Astrocyte (in vitro differentiated cells and primary cell): Measurements from ENCODE around the gene TEKT5. TPM values are rescaled to one million over a fixed set of nuclear protein-coding genes. Genes with fewer than 3 reads are reported as not detected.

Source experiments
- DNase-seq: peaks from one replicate; pipeline ENCODE4 v3.0.0-alpha.2; 2010; ENCODE audit warnings: low read depth
- FAIRE-seq: peaks from 2 replicates; lab custom pipeline; 2011; peaks lifted over from hg19 to GRCh38; lab: Jason Lieb, UNC
- H2AFZ ChIP-seq: 2 replicates; pipeline ENCODE4 v1.6.0; 2012; ENCODE audit warnings: low read depth, low read length, inconsistent platforms
- H3K27ac ChIP-seq: 2 replicates; pipeline ENCODE4 v1.5.1; 2011; ENCODE audit warnings: low read depth, low read length, inconsistent platforms
- H3K27me3 ChIP-seq: 2 replicates; pipeline ENCODE4 v1.6.0; 2011; ENCODE audit warnings: low read length, inconsistent platforms; ENCODE audit not compliant: insufficient read depth
- H3K36me3 ChIP-seq: 2 replicates; pipeline ENCODE4 v1.5.1; 2011; ENCODE audit warnings: low read length, inconsistent platforms; ENCODE audit not compliant: insufficient read depth
- H3K4me1 ChIP-seq: 2 replicates; pipeline ENCODE4 v1.5.1; 2011; ENCODE audit warnings: low read length, inconsistent platforms; ENCODE audit not compliant: insufficient read depth
- H3K4me2 ChIP-seq: 2 replicates; pipeline ENCODE4 v1.6.0; 2012; ENCODE audit warnings: low read length, inconsistent platforms
- H3K4me3 ChIP-seq: 2 replicates; pipeline ENCODE4 v1.5.1; 2011; ENCODE audit warnings: low read depth, mild to moderate bottlenecking, low read length, inconsistent platforms; ENCODE audit not compliant: insufficient read depth
- H3K79me2 ChIP-seq: 2 replicates; pipeline ENCODE4 v1.6.0; 2012; ENCODE audit warnings: mild to moderate bottlenecking, low read length, inconsistent platforms; ENCODE audit not compliant: insufficient read depth
- H3K9ac ChIP-seq: 2 replicates; pipeline ENCODE4 v1.6.0; 2012; ENCODE audit warnings: mild to moderate bottlenecking, low read length, inconsistent platforms
- H3K9me3 ChIP-seq: 2 replicates; pipeline ENCODE4 v1.5.1; 2012; ENCODE audit warnings: low read depth, mild to moderate bottlenecking, low read length, inconsistent platforms; ENCODE audit not compliant: insufficient read depth
- H4K20me1 ChIP-seq: 2 replicates; pipeline ENCODE4 v1.6.0; 2012; ENCODE audit warnings: low read length, inconsistent platforms; ENCODE audit not compliant: insufficient read depth
- H3K27ac Mint-ChIP-seq: one replicate; pipeline ENCODE4 v1.8.0; 2021; ENCODE audit warnings: mild to moderate bottlenecking, mixed read lengths; ENCODE audit not compliant: unreplicated experiment
- H3K27me3 Mint-ChIP-seq: one replicate; pipeline ENCODE4 v1.8.0; 2021; ENCODE audit warnings: low read depth, mixed read lengths; ENCODE audit not compliant: unreplicated experiment
- H3K36me3 Mint-ChIP-seq: one replicate; pipeline ENCODE4 v1.8.0; 2021; ENCODE audit warnings: low read depth, mixed read lengths; ENCODE audit not compliant: unreplicated experiment
- H3K4me1 Mint-ChIP-seq: one replicate; pipeline ENCODE4 v1.8.0; 2021; ENCODE audit warnings: low read depth, mixed read lengths; ENCODE audit not compliant: unreplicated experiment
- H3K4me3 Mint-ChIP-seq: one replicate; pipeline ENCODE4 v1.8.0; 2021; ENCODE audit warnings: mild to moderate bottlenecking, moderate library complexity, mixed read lengths; ENCODE audit not compliant: unreplicated experiment
- H3K9me3 Mint-ChIP-seq: one replicate; pipeline ENCODE4 v1.8.0; 2021; ENCODE audit warnings: mild to moderate bottlenecking, mixed read lengths; ENCODE audit not compliant: unreplicated experiment
- EZH2 ChIP-seq: IDR thresholded peaks from 2 replicates; pipeline ENCODE4 v1.6.1; 2012; ENCODE audit warnings: mild to moderate bottlenecking, low read length, inconsistent platforms; ENCODE audit not compliant: insufficient read depth
- total RNA-seq: library from RNA; stranded (reverse); gene quantifications from 2 replicates; pipeline ENCODE4 v1.2.1, GENCODE V29; 2021
- TF ChIP-seq, protein P1 (sequence below): IDR thresholded peaks from 2 replicates; pipeline ENCODE4 v1.5.1; 2011; ENCODE audit warnings: low read depth, mild to moderate bottlenecking, inconsistent platforms, low read length, moderate library complexity; ENCODE audit not compliant: insufficient read depth

The TEKT5 gene
- total RNA-seq, 1 donor from 2014 or later: not detected

DNA sequence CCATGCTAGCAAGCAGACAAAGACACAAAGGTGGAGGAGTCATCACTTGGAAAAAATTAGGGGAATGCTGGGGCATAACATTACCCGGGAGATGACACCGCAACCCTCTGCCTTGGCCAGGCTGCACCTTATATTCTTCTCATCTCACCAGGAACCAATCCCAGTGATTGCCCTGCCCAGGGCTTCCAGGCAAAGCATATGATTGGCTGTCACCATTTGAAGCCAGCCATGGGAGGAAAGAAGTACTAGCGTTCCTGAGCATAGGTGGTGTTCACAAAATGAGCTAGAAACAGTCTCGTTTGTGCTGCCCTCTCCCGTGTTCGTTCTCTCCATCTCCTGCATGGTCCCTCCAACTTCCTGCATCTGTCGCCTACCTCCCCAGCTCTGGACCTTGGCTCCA lies 29.6 kb downstream of the TEKT5 start:
- H3K36me3 Mint-ChIP-seq: no peaks in the 10 kb centered on the region
- no peaks in the 10 kb centered on the region for H3K9me3 Mint-ChIP-seq
- peaks cover 4% of the 10 kb centered on the region for H3K4me1 Mint-ChIP-seq
- FAIRE-seq (no peak), DNase-seq (no peak)
- Histone ChIP-seq H3K4me3 (no peak overlapping the region), H3K4me2 (no peak overlapping the region), H3K27ac (no peak overlapping the region), H3K79me2 (no peaks in the 10 kb centered on the region), H3K4me1 (no peaks in the 10 kb centered on the region), H3K27me3 (peaks cover 3% of the 10 kb centered on the region), H3K36me3 (no peaks in the 10 kb centered on the region), H3K9me3 (no peaks in the 10 kb centered on the region), H2AFZ (no peak overlapping the region), H4K20me1 (no peaks in the 10 kb centered on the region), H3K9ac (no peak overlapping the region)
- no peak overlapping the region for H3K4me3 Mint-ChIP-seq
- H3K27me3 Mint-ChIP-seq: peaks cover 22% of the 10 kb centered on the region
- TF ChIP-seq, protein P1, sequence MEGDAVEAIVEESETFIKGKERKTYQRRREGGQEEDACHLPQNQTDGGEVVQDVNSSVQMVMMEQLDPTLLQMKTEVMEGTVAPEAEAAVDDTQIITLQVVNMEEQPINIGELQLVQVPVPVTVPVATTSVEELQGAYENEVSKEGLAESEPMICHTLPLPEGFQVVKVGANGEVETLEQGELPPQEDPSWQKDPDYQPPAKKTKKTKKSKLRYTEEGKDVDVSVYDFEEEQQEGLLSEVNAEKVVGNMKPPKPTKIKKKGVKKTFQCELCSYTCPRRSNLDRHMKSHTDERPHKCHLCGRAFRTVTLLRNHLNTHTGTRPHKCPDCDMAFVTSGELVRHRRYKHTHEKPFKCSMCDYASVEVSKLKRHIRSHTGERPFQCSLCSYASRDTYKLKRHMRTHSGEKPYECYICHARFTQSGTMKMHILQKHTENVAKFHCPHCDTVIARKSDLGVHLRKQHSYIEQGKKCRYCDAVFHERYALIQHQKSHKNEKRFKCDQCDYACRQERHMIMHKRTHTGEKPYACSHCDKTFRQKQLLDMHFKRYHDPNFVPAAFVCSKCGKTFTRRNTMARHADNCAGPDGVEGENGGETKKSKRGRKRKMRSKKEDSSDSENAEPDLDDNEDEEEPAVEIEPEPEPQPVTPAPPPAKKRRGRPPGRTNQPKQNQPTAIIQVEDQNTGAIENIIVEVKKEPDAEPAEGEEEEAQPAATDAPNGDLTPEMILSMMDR: no peak
- TF ChIP-seq EZH2: no peak
- no peak overlapping the region for H3K27ac Mint-ChIP-seq

DNA sequence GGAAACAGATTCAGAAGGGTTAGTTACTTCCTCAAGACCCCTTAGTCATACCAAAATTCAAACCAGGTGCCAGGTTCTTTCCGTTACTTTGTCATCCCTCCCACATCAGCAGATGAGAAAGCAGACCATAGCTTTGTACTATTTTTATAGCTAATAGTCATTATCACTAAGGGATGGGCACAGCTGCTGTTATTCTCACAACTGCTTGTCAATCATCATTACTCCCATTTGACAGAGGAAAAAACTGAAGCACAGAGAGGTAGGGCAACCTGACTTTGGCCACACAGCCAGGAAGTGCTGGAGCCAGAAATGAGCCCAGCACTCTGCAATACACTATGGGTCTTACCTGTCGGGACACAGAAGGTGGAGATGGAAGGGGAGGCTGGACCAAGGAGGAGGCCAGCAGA lies 30.0 kb downstream of the TEKT5 start:
- Mint-ChIP-seq H3K36me3 (no peaks in the 10 kb centered on the region), H3K27ac (no peak overlapping the region), H3K27me3 (peaks cover 22% of the 10 kb centered on the region), H3K4me3 (no peak overlapping the region), H3K4me1 (peaks cover 4% of the 10 kb centered on the region), H3K9me3 (no peaks in the 10 kb centered on the region)
- FAIRE-seq (no peak), DNase-seq (no peak)
- Histone ChIP-seq H3K4me1 (no peaks in the 10 kb centered on the region), H3K4me2 (no peak overlapping the region), H4K20me1 (no peaks in the 10 kb centered on the region), H3K79me2 (no peaks in the 10 kb centered on the region), H2AFZ (no peak overlapping the region), H3K4me3 (no peak overlapping the region), H3K27ac (no peak overlapping the region), H3K9ac (no peak overlapping the region), H3K9me3 (no peaks in the 10 kb centered on the region), H3K27me3 (peaks cover 3% of the 10 kb centered on the region), H3K36me3 (no peaks in the 10 kb centered on the region)
- TF ChIP-seq EZH2: no peak
- TF ChIP-seq, protein P1: no peak

DNA sequence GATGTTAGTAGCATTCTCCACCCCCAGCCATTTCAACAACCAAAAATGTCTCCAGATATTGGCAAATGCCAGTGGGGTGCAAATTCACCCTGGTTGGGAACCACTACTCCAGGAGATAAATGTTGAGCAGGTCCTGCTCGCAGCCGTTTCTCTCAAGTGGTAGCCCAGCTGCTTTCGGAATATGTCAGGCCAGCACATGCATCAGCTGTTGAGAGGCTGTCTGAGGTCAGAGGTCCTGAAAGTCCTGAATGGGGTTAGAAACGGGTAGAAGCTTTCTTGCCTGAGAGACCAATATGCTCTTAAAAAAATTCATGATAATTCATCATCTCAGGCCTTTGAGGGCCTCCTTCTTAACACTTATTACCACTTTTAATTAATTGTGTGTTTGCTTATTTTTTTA lies 31.0 kb downstream of the TEKT5 start:
- Histone ChIP-seq H3K4me3 (no peak overlapping the region), H3K27me3 (peaks cover 3% of the 10 kb centered on the region), H3K9me3 (no peaks in the 10 kb centered on the region), H3K79me2 (no peaks in the 10 kb centered on the region), H2AFZ (no peak overlapping the region), H3K4me1 (no peaks in the 10 kb centered on the region), H3K27ac (no peak overlapping the region), H3K36me3 (no peaks in the 10 kb centered on the region), H4K20me1 (no peaks in the 10 kb centered on the region), H3K9ac (no peak overlapping the region), H3K4me2 (no peak overlapping the region)
- no peak overlapping the region for H3K27ac Mint-ChIP-seq
- peaks cover 22% of the 10 kb centered on the region for H3K27me3 Mint-ChIP-seq
- no peak overlapping the region for H3K4me3 Mint-ChIP-seq
- no peak for FAIRE-seq
- peaks cover 4% of the 10 kb centered on the region for H3K4me1 Mint-ChIP-seq
- no peak for DNase-seq
- H3K36me3 Mint-ChIP-seq: no peaks in the 10 kb centered on the region
- H3K9me3 Mint-ChIP-seq: no peaks in the 10 kb centered on the region
- TF ChIP-seq EZH2: no peak
- TF ChIP-seq, protein P1: no peak
